Mesangial cell (primary cell): ENCODE results near the gene PDS5B. TPM values are rescaled to one million over a fixed set of nuclear protein-coding genes. Genes with fewer than 3 reads are reported as not detected.

Source experiments
- total RNA-seq: library from RNA; depleted of rRNA; stranded (reverse); fragments of >200 nt; gene quantifications from 2 replicates; pipeline ENCODE4 v1.2.3, GENCODE V29; 2015

The PDS5B gene
- total RNA-seq, result 8.9 and 15.5 TPM in 2 replicates

GRCh38 chr13:32586080-32586900 is at the start of gene PDS5B:
Gene PDS5B, plus strand, starts transcription at chr13:32586452. Its CDS starts 62,321 bp downstream, at chr13:32648773.

GRCh38 chr13:32538621-32539246 is 47.5 kb upstream of the PDS5B start, which contains the start of gene N4BP2L2:
Gene N4BP2L2, minus strand, starts transcription at chr13:32538795. Its CDS starts 1,768 bp downstream, at chr13:32537027.

Other genes with a start within 250 kb of the PDS5B start
- gene N4BP2L1, start 158.3 kb upstream of the PDS5B start, total RNA-seq, result 0.81 and 4.2 TPM in 2 replicates
- 18.3 and 23.2 TPM in 2 replicates for gene N4BP2L2, start 47.7 kb upstream of the PDS5B start, total RNA-seq